ENCODE data around the gene SNX20. TPM values are rescaled to one million over a fixed set of nuclear protein-coding genes. Genes with fewer than 3 reads are reported as not detected.

Gene SNX20, protein sequence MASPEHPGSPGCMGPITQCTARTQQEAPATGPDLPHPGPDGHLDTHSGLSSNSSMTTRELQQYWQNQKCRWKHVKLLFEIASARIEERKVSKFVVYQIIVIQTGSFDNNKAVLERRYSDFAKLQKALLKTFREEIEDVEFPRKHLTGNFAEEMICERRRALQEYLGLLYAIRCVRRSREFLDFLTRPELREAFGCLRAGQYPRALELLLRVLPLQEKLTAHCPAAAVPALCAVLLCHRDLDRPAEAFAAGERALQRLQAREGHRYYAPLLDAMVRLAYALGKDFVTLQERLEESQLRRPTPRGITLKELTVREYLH
- not detected for polyA plus RNA-seq (2013, experiment 1 of 2)
- not detected for polyA plus RNA-seq (2013, experiment 2 of 2)

DNA sequence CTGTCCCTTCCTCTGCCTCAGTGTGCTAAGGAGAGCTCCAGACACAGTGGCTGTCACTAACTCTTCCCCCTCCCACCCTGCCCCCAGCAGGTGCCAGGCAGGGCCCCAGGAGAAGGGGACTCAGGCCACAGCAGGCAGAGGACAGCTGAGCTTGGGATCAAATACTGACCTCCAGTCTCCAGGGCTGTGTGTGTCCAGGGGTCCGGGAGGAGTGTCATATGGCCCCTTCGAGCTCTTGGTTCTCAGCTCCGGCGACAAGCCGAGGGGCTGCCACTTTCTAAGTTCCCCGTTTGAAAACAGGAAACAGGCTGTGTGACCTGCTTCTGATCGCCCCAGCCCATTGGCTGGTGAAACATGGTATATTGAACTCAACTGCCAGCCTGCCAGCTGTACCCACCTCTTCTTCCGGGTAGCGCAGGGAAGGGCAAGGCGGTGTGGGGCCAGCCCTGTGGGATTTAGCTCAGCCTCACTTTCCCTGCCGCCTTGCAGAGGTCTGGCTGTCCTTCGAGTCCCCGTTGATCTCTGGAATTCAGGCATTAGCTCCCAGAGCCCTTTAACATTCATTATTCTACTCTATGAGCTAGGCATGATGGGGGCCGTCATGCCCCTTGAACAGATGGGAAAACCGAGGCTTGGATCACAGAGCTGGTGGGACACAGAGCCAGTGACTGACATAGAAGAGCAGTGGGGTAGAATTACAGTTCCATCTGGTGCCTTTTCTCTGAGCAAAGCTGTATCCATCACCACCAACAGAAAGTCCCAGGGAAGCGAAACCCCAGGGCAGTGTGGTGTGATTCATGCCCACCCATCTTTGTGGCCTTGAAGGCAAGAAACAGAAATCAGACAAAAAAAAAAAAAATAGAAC lies at the start of gene SNX20:
Gene SNX20, minus strand, starts transcription at position 292 of the 865 bp plus-strand sequence. CDS start 3,786 bp downstream, outside the sequence.
- no peak for DNase-seq (ENCODE audit: low spot score)

DNA sequence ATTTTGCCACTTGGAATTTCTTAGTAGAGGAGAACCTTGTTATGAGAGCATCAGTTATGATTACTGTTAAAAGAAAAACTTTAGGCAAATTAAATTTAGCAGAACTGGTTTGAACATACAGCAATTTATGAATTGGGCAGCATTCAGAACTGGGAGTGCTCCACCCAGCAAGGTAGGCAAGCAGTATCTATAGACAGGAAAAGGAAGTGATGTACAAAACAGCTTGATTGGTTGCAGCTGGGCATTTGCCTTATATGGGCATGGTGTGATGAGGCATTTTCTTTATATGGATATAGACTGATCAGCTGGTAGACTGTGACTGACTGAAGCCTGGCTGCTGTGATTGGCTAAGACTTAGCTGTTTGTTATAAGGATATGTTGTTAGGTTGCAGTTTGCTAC lies 43.2 kb upstream of the SNX20 start:
- Histone ChIP-seq H2BK12ac (ENCODE audit: low read length) (no peak overlapping the region), H3K36me3 (replicated peaks in 1 of 2; ENCODE audit: control insufficient read depth in 2 of 2, insufficient read depth in 2 of 2, low read length in 2 of 2) (no peaks in the 10 kb centered on the region), H3K27me3 (ENCODE audit: control insufficient read depth in 3 of 3, insufficient read depth in 3 of 3, low read depth in 1 of 3, low read length in 3 of 3) (peaks cover 0 to 7% (median 0%) of the 10 kb centered on the region in 3 experiments), H3K14ac (ENCODE audit: low read length) (no peak overlapping the region), H3K4me3 (ENCODE audit: low read length in 2 of 2) (no peak overlapping the region), H3K18ac (ENCODE audit: low read length) (no peak overlapping the region), H3K4ac (ENCODE audit: low read length) (no peak overlapping the region), H2BK120ac (ENCODE audit: low read depth, low read length) (no peak overlapping the region), H3K23ac (ENCODE audit: low read depth, low read length, poor library complexity) (no peak overlapping the region), H3K4me2 (ENCODE audit: insufficient read depth, low read length, poor library complexity, severe bottlenecking) (no peak overlapping the region), H2BK5ac (ENCODE audit: low read length) (no peak overlapping the region), H4K8ac (ENCODE audit: low read depth, low read length) (no peak overlapping the region), H4K91ac (ENCODE audit: low read depth, low read length, poor library complexity) (no peak overlapping the region), H2AFZ (ENCODE audit: low read length) (no peak overlapping the region), H3K9me3 (replicated peaks in 1 of 2; ENCODE audit: control insufficient read depth in 2 of 2, insufficient read depth in 1 of 2, low read depth in 1 of 2, low read length in 2 of 2) (peaks cover 0 to 7% of the 10 kb centered on the region in 2 donors), H3K4me1 (ENCODE audit: control insufficient read depth in 2 of 2, insufficient read depth in 1 of 2, low read depth in 1 of 2, low read length in 2 of 2) (no peaks in the 10 kb centered on the region), H3K79me1 (ENCODE audit: low read depth, low read length) (no peaks in the 10 kb centered on the region), H2AK5ac (ENCODE audit: low read depth, low read length) (no peak overlapping the region), H3K27ac (replicated peaks; ENCODE audit: low read length) (no peak overlapping the region), H2BK15ac (ENCODE audit: low read length) (no peak overlapping the region), H3K9ac (ENCODE audit: low read depth, low read length, poor library complexity) (no peak overlapping the region)
- DNase-seq (ENCODE audit: low spot score): no peak

More for the DNA sequence above, at the start of gene SNX20:
- Histone ChIP-seq H3K4ac (ENCODE audit: low read length) (no peak within 1 kb of the TSS), H3K4me1 (ENCODE audit: control insufficient read depth in 2 of 2, insufficient read depth in 1 of 2, low read depth in 1 of 2, low read length in 2 of 2) (no peaks in the 10 kb centered on the region), H2AFZ (ENCODE audit: low read length) (no peak within 1 kb of the TSS), H3K9ac (ENCODE audit: low read depth, low read length, poor library complexity) (no peak within 1 kb of the TSS), H3K27ac (replicated peaks; ENCODE audit: low read length) (no peak within 1 kb of the TSS), H4K8ac (ENCODE audit: low read depth, low read length) (no peak within 1 kb of the TSS), H3K9me3 (replicated peaks in 1 of 2; ENCODE audit: control insufficient read depth in 2 of 2, insufficient read depth in 1 of 2, low read depth in 1 of 2, low read length in 2 of 2) (no peaks in the 10 kb centered on the region), H2AK5ac (ENCODE audit: low read depth, low read length) (no peak within 1 kb of the TSS), H3K36me3 (replicated peaks in 1 of 2; ENCODE audit: control insufficient read depth in 2 of 2, insufficient read depth in 2 of 2, low read length in 2 of 2) (no peaks in the 10 kb centered on the region), H3K79me1 (ENCODE audit: low read depth, low read length) (no peaks in the 10 kb centered on the region), H3K23ac (ENCODE audit: low read depth, low read length, poor library complexity) (peak within 1 kb of the TSS; percentile 16), H3K4me2 (ENCODE audit: insufficient read depth, low read length, poor library complexity, severe bottlenecking) (no peak within 1 kb of the TSS), H2BK5ac (ENCODE audit: low read length) (no peak within 1 kb of the TSS), H3K27me3 (ENCODE audit: control insufficient read depth in 3 of 3, insufficient read depth in 3 of 3, low read depth in 1 of 3, low read length in 3 of 3) (no peaks in the 10 kb centered on the region), H4K91ac (ENCODE audit: low read depth, low read length, poor library complexity) (no peak within 1 kb of the TSS), H2BK12ac (ENCODE audit: low read length) (no peak within 1 kb of the TSS), H3K14ac (ENCODE audit: low read length) (peak within 1 kb of the TSS; percentile 42), H2BK15ac (ENCODE audit: low read length) (no peak within 1 kb of the TSS), H3K4me3 (ENCODE audit: low read length in 2 of 2) (no peak within 1 kb of the TSS), H2BK120ac (ENCODE audit: low read depth, low read length) (no peak within 1 kb of the TSS), H3K18ac (ENCODE audit: low read length) (peak within 1 kb of the TSS; percentile 18)
- no CpG with 5 or more reads among the region's 16 CpGs for WGBS, 2 donors (ENCODE audit: extremely low coverage in 2 of 2, insufficient read length in 2 of 2, insufficient replicate concordance in 1 of 2)

DNA sequence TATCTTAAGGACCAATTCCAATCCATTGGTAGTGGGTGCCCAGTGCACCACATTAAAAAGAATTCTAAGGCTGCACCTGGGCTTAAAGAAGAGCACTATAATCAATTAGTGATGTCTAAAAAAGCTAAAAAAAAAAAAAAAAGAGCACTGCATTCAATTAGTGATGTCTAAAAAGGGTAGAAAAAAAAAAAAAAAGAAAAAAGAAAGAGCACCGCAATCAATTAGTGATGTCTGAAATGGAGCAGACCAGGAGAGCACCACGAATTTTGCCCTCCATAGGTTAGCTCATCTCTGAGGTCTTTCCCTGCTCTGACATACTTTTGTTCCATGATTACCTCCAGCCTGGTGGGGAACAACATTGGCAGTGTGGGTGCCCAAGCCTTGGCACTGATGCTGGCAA lies 41.8 kb upstream of the SNX20 start:
- H3K27ac ChIP-seq (replicated peaks; ENCODE audit: low read length): no peak overlapping the region
- no peak overlapping the region for H3K4ac ChIP-seq (ENCODE audit: low read length)
- no peak overlapping the region for H3K14ac ChIP-seq (ENCODE audit: low read length)
- H3K9ac ChIP-seq (ENCODE audit: low read depth, low read length, poor library complexity): no peak overlapping the region
- no peaks in the 10 kb centered on the region for H3K4me1 ChIP-seq (ENCODE audit: control insufficient read depth in 2 of 2, insufficient read depth in 1 of 2, low read depth in 1 of 2, low read length in 2 of 2)
- H3K18ac ChIP-seq (ENCODE audit: low read length): no peak overlapping the region
- no peak overlapping the region for H2BK120ac ChIP-seq (ENCODE audit: low read depth, low read length)
- no peak overlapping the region for H4K91ac ChIP-seq (ENCODE audit: low read depth, low read length, poor library complexity)
- no CpG with 5 or more reads among the region's 2 CpGs for WGBS, 2 donors (ENCODE audit: extremely low coverage in 2 of 2, insufficient read length in 2 of 2, insufficient replicate concordance in 1 of 2)
- H3K23ac ChIP-seq (ENCODE audit: low read depth, low read length, poor library complexity): no peak overlapping the region
- H3K27me3 ChIP-seq (ENCODE audit: control insufficient read depth in 3 of 3, insufficient read depth in 3 of 3, low read depth in 1 of 3, low read length in 3 of 3): peaks cover 0 to 6% (median 0%) of the 10 kb centered on the region in 3 experiments
- no peaks in the 10 kb centered on the region for H3K36me3 ChIP-seq (replicated peaks in 1 of 2; ENCODE audit: control insufficient read depth in 2 of 2, insufficient read depth in 2 of 2, low read length in 2 of 2)
- no peaks in the 10 kb centered on the region for H3K79me1 ChIP-seq (ENCODE audit: low read depth, low read length)
- no peak overlapping the region for H4K8ac ChIP-seq (ENCODE audit: low read depth, low read length)
- DNase-seq (ENCODE audit: low spot score): no peak
- no peak overlapping the region for H2BK15ac ChIP-seq (ENCODE audit: low read length)
- H3K9me3 ChIP-seq (replicated peaks in 1 of 2; ENCODE audit: control insufficient read depth in 2 of 2, insufficient read depth in 1 of 2, low read depth in 1 of 2, low read length in 2 of 2): peaks cover 0 to 7% of the 10 kb centered on the region in 2 donors
- no peak overlapping the region for H2AFZ ChIP-seq (ENCODE audit: low read length)
- H2AK5ac ChIP-seq (ENCODE audit: low read depth, low read length): no peak overlapping the region
- H2BK12ac ChIP-seq (ENCODE audit: low read length): no peak overlapping the region
- H2BK5ac ChIP-seq (ENCODE audit: low read length): no peak overlapping the region
- H3K4me3 ChIP-seq (ENCODE audit: low read length in 2 of 2): no peak overlapping the region
- H3K4me2 ChIP-seq (ENCODE audit: insufficient read depth, low read length, poor library complexity, severe bottlenecking): no peak overlapping the region

DNA sequence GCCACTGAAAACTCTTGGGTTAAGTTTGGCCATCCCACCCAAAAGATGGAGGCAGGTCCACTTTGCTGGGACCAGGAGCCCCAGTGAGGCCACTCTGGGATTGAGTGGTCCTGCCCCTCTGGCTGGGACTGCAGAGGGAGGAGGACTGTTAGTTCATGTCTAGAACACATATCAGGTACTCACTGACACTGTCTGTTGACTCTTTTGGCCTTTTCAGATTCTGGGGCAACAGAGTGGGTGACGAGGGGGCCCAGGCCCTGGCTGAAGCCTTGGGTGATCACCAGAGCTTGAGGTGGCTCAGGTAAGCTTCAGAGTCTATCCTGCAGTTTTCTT lies 41.3 kb upstream of the SNX20 start:
- no peaks in the 10 kb centered on the region for H3K36me3 ChIP-seq (replicated peaks in 1 of 2; ENCODE audit: control insufficient read depth in 2 of 2, insufficient read depth in 2 of 2, low read length in 2 of 2)
- H2BK15ac ChIP-seq (ENCODE audit: low read length): no peak overlapping the region
- no peak overlapping the region for H2BK5ac ChIP-seq (ENCODE audit: low read length)
- H3K18ac ChIP-seq (ENCODE audit: low read length): peak overlapping the region; percentile 1
- H2AFZ ChIP-seq (ENCODE audit: low read length): no peak overlapping the region
- no peak overlapping the region for H3K23ac ChIP-seq (ENCODE audit: low read depth, low read length, poor library complexity)
- peak overlapping the region; percentile 18 for H2AK5ac ChIP-seq (ENCODE audit: low read depth, low read length)
- no CpG with 5 or more reads among the region's 1 CpG for WGBS, 2 donors (ENCODE audit: extremely low coverage in 2 of 2, insufficient read length in 2 of 2, insufficient replicate concordance in 1 of 2)
- no peak overlapping the region for H3K27ac ChIP-seq (replicated peaks; ENCODE audit: low read length)
- no peak overlapping the region for H3K14ac ChIP-seq (ENCODE audit: low read length)
- no peaks in the 10 kb centered on the region for H3K79me1 ChIP-seq (ENCODE audit: low read depth, low read length)
- H3K4me1 ChIP-seq (ENCODE audit: control insufficient read depth in 2 of 2, insufficient read depth in 1 of 2, low read depth in 1 of 2, low read length in 2 of 2): no peaks in the 10 kb centered on the region
- H4K91ac ChIP-seq (ENCODE audit: low read depth, low read length, poor library complexity): no peak overlapping the region
- no peak overlapping the region for H3K4ac ChIP-seq (ENCODE audit: low read length)
- H3K27me3 ChIP-seq (ENCODE audit: control insufficient read depth in 3 of 3, insufficient read depth in 3 of 3, low read depth in 1 of 3, low read length in 3 of 3): peaks cover 0 to 4% (median 0%) of the 10 kb centered on the region in 3 experiments
- H2BK12ac ChIP-seq (ENCODE audit: low read length): no peak overlapping the region
- no peak overlapping the region for H3K9ac ChIP-seq (ENCODE audit: low read depth, low read length, poor library complexity)
- H3K4me3 ChIP-seq (ENCODE audit: low read length in 2 of 2): no peak overlapping the region
- no peak overlapping the region for H3K4me2 ChIP-seq (ENCODE audit: insufficient read depth, low read length, poor library complexity, severe bottlenecking)
- H4K8ac ChIP-seq (ENCODE audit: low read depth, low read length): no peak overlapping the region
- peaks cover 0 to 7% of the 10 kb centered on the region in 2 donors for H3K9me3 ChIP-seq (replicated peaks in 1 of 2; ENCODE audit: control insufficient read depth in 2 of 2, insufficient read depth in 1 of 2, low read depth in 1 of 2, low read length in 2 of 2)
- no peak for DNase-seq (ENCODE audit: low spot score)
- H2BK120ac ChIP-seq (ENCODE audit: low read depth, low read length): peak overlapping the region; percentile 0
